ENCODE results near the gene LAMA3.

- TF ChIP-seq POLR2A (IDR thresholded peaks at IDR 0.05; ENCODE audit: low read length) (no peak), GATA1 (IDR thresholded peaks at IDR 0.05; ENCODE audit: low read depth, low read length) (no peak)
These were observed 23.2 kb downstream of the LAMA3 start for GRCh38 chr18:23712445-23712844.

All from erythroblast (primary cell).